ENCODE measurements around the gene ADK.
"Not testable (repeated sequence)": the region's sequence is repeated elsewhere in the genome, so short reads cannot be mapped to it uniquely, and the experiment has no call there.

The ADK gene

DNA sequence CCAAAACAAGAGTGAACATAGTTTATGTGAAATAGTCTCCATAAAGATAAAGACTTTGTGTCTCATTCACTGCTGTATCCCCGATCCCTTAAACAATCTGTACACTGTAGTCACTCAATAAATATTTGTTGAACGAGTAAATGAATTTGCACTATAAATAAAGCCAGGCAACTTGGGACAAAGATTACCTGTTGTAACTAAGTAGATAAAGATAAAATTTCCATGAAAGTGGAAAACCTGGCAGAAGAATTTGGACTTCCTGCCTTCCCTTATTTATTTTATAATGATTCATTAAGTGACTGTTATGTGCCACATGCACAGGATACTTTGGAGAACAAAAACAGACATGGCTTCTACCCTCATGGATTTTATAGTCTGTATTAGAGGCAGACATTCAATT is 397.7 kb downstream of the ADK start:
- DNase-seq (ENCODE audit: low read depth), result no peak

DNA sequence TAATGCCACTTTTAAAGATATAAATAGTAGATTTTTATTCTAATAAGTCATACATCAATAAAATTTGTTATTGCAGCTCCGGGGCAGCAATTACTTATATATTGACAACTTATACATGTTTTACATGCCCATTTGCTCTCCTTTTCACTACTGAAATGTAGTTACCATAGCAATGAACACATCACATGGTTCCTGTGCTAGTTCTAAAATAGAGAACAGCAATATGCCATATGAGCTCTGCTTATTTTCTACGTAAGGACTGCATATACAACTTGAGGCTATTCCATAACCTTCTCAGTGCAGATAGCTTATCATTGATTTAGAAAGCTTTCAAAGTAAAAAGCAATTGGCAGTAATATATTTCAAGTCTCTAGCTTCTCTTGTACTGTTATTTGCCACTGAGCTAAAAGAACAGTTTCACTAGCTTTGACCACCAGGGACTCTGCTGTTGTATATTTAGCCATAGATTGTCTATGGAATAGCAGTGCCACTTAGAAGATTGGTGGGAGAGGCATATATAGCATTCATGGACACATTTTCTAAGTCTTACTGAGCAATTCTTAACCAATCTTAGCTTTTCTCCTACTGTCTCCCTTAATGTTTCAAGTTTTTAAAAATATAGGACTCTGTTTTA is 405.2 kb downstream of the ADK start:
- DNase-seq (ENCODE audit: low read depth), result no peak

DNA sequence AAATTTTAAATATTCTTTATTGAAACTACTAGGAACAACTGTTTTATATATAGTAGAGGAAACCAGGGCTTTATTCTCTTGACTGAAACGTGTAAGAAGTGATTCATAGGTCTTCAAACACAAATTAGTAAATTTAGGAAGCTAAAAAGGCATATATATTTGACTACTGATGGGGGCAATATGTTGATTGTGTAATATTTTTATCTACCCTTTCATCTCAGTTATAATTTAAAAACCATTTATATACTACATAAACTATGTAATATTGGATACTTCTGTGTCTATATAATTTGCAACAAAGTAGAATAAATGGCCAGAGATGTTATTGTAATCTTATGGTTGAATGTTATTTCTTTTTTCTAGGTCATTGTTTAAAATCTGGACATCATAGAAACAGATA is 406.1 kb downstream of the ADK start:
- no peak for DNase-seq (ENCODE audit: low read depth)

DNA sequence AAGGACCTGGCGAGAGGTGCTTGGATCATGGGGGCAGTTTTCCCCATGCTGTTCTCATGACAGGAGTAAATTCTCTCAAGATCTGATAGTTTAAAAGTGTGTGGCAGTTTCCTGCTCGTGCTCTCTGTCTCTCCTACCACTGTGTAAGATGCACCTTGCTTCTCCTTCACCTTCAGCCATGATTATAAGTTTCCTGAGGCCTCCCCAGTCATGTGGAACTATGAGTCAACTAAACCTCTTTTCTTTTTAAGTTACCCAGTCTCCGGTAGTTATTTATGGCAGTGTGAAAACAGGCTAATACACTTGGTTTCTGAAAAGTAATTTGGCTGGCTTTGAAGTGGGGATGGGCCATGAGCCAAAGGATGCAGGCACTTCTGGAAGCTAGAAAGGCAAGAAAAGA is 407.4 kb downstream of the ADK start:
- no peak for DNase-seq (ENCODE audit: low read depth)

DNA sequence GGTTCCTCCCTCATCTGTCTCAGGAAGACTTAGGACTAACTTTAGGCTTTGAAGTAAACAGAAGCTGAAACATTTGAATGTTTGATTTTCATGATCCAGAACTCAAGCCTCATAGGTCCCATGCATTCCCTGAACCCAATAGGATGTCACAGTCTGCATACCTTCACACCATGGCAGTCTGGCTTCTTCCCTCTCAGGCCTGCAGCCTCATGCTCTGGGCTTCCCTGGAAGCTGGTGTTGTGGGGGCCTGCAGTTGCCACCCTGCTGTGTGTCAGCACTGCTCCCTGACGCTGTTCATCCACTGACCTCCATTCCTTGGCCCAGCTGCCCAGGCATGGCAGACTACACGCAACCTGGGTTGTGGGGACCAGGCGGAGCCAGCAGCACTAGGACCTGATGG is 407.9 kb downstream of the ADK start:
- DNase-seq (ENCODE audit: low read depth), result no peak

DNA sequence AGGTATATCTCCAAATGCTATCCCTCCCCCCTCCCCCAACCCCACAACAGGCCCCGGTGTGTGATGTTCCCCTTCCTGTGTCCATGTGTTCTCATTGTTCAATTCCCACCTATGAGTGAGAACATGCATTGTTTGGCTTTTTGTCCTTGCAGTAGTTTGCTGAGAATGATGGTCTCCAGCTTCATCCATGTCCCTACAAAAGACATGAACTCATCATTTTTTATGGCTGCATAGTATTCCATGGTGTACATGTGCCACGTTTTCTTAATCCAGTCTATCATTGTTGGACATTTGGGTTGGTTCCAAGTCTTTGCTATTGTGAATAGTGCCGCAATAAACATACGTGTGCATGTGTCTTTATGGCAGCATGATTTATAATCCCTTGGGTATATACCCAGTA is 417.9 kb downstream of the ADK start:
- DNase-seq (ENCODE audit: low read depth), result not testable (repeated sequence)

DNA sequence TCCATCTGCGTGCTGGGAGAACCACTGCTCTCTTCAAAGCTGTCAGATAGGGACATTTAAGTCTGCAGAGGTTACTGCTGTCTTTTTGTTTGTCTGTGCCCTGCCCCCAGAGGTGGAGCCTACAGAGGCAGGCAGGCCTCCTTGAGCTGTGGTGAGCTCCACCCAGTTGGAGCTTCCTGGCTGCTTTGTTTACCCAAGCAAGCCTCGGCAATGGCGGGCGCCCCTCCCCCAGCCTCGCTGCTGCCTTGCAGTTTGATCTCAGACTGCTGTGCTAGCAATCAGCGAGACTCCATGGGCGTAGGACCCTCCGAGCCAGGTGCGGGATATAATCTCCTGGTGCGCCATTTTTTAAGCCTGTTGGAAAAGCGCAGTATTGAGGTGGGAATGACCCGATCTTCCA is 422.5 kb downstream of the ADK start:
- not testable (repeated sequence) for DNase-seq (ENCODE audit: low read depth)

DNA sequence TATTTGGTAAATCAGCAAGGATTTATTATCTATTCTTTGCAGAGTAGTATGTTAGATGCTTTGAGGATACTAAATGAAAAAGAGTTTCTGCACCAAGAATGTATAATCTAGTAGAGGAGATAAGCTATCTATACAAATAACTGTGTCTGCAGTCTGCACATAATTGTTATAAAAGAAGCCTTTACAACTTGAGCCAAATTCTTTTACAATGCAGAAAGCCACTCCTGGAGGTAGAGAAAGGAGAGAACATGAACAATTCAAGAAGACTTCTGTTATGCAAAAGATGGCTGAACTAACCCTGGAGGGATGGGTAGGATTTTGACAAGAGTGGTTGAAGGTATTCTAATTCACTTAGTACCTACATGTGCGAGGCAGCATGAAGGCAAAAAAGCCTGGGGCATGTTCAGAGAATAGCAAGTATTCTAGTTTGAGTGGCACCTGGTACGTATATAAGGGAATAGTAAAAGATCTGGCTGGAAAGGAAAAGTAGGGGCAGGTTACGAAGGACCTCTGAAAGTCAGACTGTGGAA is 424.2 kb downstream of the ADK start:
- no peak for DNase-seq (ENCODE audit: low read depth)

DNA sequence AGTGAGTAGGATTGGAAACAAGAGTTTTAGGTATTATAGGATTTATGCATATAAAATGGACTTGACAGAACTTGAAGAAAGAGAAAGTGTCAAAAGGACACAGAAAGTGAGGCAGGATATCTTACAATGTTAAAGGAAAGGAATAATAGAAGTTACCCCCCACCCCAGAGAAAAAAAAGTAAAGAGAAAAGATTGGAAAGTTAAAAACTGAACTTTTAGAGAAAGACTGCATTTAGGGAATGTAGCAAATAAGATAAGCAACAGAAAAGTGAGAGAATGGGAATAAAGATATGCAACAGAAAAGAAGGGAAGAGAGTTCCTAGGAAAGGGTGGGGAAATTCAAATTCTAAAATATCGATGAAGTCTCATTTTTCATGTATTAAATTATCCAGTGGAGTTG is 424.9 kb downstream of the ADK start:
- no peak for DNase-seq (ENCODE audit: low read depth)

DNA sequence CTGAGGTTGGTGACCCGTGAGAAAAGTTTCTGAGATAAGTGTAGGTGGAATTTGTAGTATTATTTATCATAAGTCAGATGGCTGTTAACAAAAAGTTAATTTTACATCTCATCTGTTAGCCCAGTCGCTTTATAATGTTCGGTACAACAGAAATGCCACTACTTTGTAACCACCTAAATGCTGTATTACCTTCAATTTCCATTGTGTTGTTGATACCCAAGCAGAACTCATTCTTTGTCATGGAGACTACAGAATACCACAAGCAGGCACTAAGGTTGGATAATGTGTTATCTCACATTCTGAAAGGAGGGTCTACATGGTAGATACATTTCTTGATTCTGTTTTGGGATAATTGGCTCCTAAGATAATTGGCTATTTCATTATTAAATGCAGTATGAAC is 425.6 kb downstream of the ADK start:
- DNase-seq (ENCODE audit: low read depth), result no peak

DNA sequence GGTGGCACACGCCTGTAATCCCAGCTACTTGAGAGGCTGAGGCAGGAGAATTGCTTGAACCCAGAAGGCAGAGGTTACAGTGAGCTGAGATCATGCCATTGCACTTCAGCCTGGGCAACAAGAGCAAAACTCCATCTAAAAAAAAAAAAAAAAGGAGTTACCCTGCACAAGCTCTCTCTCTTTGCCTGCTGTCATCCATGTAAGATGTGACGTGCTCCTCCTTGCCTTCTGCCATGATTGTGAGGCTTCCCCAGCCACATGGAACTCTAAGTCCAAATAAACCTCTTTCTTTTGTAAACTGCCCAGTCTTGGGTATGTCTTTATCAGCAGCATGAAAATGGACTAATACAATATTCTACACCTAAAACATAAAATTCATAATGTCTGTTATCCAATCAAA is 429.4 kb downstream of the ADK start:
- DNase-seq (ENCODE audit: low read depth), result not testable (repeated sequence)

DNA sequence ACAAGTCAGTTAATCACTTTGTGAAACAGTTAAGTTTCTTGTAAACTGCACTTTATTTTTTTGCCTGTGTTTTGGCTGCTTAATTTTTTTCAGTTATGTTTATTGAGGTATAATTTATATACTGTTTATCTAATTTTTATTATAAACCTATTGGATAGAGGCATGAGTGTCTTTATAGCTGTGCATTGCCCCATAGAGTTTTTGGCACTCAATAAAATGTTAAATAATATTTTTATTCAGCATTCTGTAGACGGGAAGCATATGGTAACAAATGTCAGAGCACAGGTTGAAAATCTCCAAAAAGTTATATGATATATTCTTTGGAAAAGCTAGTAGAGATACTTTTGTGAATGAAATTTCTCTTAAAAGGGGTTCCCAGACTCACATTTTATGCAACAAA is 431.5 kb downstream of the ADK start:
- no peak for DNase-seq (ENCODE audit: low read depth)

DNA sequence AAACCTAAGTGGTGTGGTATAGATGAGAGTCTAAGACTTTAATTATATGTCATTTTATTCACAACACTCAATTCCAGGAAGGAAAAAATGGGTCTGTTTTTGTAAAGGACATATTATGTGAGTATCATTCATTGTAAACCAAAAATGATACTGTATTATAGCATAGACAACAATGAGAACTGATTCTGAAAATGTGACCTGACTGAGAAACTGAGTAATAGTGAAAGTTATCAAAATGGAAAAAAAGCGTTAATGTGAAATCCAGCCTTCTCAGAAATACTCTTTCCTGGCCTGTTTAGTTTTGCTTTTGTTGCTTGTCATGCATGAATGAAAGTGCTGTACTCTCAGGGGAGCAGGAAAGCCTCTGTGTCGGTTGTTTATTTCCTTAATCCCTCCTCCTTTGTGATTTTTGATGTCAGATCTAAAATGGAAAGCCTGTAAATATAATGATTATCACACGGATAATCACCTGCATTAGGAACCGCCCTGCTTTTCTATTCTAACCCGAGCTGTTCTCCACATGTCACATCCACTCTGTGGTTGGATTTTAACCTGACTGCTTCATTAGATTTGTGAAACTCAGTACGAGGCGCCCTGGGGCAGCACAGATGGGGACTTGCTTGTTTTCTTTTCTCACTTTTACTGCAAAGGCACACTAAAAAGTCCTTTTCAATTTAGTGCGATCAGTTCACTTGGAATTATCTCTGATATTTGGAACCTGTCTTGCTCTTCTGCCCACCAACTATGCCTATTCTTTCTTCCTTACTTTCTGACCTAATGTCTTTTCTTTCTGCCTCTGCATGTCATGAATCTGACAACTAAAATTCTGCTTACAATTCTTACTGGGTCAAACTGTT is 434.4 kb downstream of the ADK start:
- peak; percentile 32 for DNase-seq (ENCODE audit: low read depth)

DNA sequence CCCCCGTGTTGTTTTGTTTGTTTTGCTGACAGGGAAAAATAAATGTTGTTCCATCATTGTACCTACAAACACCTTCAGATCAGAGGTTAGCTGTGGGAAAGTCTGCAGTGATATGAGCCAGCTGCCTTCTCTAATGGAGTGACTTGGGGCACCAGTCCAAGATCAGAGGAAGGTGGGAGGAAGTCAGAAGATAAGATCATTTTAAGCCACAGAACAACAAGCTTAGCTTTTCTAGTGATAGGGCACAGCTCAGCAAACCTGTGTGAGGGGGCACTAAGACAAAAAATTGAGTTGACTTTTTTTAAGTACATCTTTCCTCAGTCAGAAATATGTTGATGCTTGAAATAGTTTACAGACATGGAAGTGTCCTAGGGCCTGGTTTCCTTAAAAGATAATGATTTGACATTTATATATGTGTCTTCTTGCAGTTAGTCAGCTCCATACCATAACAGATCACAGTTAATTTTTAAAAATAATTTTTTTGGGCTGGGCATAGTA is 435.1 kb downstream of the ADK start:
- DNase-seq (ENCODE audit: low read depth), result peak; percentile 30

DNA sequence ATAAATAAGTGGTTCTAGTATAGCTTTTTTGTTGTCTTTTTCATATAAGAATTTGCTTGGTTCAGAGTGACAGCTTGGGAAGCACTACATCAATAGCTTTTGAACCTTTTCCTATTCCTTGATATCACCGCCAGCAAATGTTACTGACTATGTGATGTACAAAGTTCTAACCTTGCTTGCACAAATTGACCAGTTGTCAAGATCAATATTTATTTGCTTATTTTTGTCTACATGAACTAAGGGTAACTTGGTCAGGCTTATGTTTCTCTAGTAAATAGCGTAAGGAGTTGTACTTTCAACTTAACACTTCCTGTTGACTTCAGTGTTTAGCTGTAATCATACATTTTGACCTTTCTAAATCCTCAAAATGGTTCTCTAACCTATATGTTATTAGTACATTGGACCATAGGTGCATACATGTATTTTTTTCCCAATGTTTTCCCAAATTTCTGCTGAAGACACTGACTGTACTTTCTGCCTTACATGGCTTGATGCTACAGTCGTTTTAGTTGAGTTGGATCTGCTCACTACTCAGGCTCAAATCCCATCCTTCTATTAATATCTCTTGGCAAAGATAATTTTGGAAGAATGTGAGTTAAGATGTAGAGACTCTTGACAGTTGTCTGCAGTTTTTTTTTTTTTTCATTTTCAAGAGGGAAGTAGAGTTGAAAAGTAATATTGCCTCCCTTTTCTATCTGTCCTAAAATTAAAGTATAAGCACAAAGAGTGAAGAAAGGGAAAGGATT is 436.3 kb downstream of the ADK start:
- DNase-seq (ENCODE audit: low read depth), result no peak

DNA sequence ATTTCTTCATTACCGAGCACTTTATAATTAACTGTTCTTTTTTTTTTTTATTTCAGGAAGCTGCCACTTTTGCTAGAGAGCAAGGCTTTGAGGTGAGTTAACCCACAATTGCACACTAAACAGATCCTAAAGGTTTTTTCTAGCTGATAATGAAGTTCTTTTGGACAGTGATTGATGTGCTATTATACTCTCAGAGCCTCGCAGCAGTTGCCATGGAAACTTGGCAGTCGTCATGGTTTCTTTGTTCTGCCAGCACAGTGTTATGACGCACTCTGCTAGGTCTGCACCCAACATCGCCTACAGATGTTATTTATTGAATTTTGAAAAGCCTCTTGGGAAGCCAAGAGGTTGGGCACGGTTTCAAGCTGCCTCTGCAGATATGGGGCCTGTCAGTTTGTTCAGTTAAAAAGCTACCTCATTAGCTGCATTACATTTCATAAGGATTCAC is 438.2 kb downstream of the ADK start:
- DNase-seq (ENCODE audit: low read depth), result peak; percentile 99

DNA sequence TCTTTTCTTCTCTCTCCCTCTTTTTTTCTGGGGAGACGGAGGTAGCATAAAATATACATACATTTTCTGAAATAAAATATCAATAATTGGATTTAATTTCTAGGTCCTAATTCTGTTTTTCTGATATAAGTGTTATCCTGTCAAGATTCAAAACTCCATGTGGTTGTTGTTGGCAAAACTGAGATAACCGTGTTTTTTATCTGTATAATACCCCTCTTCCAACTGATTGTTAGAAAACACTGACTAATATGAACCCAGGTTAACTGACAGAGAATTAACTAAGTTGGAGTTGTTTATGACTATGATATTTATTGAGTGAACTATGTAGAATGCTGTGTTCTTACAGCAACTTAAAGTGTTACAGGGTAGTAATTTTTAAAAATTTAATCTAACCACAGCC is 438.8 kb downstream of the ADK start:
- no peak for DNase-seq (ENCODE audit: low read depth)

DNA sequence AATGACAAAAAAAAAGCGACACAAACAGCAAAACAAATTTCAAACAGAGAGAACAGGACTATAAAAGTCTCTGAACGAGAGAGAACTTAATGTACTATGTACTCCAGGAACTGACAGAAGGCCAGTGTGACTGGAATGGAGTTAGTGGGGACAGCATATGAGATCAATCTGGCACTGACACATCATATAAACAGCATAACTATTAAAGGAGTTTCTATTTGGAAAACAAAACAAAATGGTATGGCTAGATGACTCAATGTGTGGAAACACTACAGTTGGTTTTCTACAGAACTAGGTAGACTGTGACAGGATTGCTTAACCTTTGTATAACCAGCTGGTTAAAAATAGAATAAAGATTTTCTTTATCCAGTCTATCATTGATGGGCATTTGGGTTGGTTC is 442.4 kb downstream of the ADK start:
- DNase-seq (ENCODE audit: low read depth), result peak; percentile 78

DNA sequence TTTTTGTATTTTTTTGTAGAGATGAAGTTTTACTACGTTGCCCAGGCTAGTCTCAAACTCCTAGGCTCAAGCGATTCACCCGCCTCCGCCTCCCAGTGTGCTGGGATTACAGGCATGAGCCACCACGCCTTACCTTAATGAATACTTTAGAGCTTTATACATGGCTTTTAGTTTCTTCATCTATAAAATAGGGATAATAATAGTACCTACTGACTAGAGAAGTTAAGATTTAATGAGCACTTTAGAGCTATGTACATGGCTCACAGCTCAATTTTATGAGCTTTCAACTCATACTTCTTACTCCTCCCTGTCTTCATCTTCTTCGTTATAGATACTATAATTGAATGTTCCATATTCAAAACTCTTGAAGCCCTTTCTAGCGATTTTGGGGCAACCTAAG is 445.7 kb downstream of the ADK start:
- no peak for DNase-seq (ENCODE audit: low read depth)

DNA sequence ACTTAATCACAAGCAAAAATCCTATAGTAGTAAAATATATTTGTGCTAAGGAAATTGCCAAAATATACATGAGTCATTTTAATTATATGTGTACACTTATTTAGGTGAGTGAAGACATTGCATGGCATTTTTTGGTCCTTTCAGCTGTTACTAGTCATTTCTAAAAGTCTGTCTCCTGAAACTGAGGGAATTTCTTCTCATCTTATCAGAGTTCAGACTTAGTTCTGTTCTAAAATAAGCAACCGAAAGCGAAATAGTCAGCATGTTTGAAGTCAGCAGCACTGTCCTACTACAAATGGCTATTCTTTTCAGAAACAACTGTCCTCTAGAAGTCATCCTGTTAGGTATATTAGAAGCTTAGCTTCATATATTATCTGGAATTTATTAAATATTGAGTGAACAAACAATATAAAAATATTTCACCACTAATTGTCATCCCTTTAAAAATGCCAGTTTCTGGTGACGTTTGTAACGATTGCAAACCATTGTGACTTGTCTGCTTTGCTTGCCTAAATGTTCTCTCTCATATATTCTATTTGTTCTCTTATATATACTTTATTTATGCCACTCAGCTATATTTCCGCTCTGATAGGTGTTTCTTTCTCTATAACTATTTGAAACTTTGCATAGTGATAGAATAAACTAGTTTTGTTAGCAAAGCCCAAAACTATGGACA is 448.0 kb downstream of the ADK start:
- DNase-seq (ENCODE audit: low read depth), result peak; percentile 19

DNA sequence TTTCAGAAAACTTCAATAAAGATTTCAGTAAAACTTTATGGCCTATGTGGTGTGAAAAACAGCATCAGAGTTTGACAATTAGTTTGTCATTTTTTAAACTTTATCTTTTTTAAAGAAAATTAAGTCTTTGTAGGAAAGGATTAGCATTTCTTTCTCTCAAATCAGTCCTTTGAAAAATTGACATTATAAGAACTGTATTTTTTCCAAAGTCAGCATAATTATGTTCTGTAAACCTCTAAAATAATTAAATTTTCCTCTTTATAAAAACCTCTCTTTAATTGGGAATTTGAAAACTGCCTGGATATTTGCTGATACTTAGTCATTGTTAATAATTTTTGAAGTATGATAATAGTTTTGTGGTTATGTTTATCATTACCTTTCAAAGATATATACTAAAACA is 448.7 kb downstream of the ADK start:
- DNase-seq (ENCODE audit: low read depth), result no peak

DNA sequence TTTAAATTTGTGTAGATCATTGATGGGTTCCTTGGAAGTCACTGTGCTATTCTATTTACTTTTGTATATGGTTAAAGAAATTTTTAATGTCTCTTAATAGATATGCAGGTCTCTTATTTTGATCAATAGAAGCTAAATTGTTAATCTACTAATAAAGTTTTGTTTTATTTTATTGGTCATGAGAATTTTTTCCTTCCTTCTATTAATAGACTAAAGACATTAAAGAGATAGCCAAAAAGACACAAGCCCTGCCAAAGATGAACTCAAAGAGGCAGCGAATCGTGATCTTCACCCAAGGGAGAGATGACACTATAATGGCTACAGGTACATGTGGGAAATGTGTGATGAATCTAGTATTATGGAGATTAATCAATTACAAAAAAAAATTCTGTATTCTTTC is 449.1 kb downstream of the ADK start:
- no peak for DNase-seq (ENCODE audit: low read depth)

Measured in iris pigment epithelial cell (primary cell).